22Rv1 (cell line): ENCODE results near the gene CFAP44.

ENCODE experiments used
- H3K27ac ChIP-seq: fragments of 450-650 bp; 2 replicates; pipeline ENCODE4 v1.5.1; 2017
- ZFX ChIP-seq: fragments of 450-650 bp; IDR thresholded peaks from 2 replicates; pipeline ENCODE4 v1.6.1; 2017; ENCODE audit warnings: antibody characterized with exemption, borderline replicate concordance
- TF ChIP-seq, protein P1 (sequence below): fragments of 450-650 bp; IDR thresholded peaks from 2 replicates; pipeline ENCODE4 v1.5.1; 2017; ENCODE audit warnings: mild to moderate bottlenecking

Gene CFAP44

DNA sequence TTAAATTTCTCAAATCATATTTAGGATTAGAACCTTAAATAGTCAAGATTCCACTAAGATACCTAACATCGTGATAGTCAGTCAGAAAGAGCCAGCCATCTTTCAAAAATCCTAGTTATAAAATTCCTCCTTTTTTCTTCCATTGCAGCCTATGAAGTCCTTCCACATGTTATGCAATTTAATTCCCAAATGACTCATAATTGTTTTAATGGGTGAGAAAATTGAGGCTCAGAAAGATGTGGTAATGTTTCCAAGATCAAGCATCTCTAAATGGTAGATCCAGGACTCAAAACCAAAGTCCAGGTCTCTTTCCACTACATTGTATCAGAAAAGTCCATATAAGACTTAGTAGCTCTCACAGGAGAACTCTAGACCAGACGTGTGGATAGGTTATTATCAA lies 9.5 kb downstream of the CFAP44 start:
- no peak overlapping the region for H3K27ac ChIP-seq
- TF ChIP-seq ZFX, result no peak

- H3K27ac ChIP-seq, result no peak overlapping the region
- TF ChIP-seq, protein P1, sequence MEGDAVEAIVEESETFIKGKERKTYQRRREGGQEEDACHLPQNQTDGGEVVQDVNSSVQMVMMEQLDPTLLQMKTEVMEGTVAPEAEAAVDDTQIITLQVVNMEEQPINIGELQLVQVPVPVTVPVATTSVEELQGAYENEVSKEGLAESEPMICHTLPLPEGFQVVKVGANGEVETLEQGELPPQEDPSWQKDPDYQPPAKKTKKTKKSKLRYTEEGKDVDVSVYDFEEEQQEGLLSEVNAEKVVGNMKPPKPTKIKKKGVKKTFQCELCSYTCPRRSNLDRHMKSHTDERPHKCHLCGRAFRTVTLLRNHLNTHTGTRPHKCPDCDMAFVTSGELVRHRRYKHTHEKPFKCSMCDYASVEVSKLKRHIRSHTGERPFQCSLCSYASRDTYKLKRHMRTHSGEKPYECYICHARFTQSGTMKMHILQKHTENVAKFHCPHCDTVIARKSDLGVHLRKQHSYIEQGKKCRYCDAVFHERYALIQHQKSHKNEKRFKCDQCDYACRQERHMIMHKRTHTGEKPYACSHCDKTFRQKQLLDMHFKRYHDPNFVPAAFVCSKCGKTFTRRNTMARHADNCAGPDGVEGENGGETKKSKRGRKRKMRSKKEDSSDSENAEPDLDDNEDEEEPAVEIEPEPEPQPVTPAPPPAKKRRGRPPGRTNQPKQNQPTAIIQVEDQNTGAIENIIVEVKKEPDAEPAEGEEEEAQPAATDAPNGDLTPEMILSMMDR, result no peak
- no peak for TF ChIP-seq ZFX
These were observed 12.7 kb downstream of the CFAP44 start for GRCh38 chr3:113428581-113428980.

DNA sequence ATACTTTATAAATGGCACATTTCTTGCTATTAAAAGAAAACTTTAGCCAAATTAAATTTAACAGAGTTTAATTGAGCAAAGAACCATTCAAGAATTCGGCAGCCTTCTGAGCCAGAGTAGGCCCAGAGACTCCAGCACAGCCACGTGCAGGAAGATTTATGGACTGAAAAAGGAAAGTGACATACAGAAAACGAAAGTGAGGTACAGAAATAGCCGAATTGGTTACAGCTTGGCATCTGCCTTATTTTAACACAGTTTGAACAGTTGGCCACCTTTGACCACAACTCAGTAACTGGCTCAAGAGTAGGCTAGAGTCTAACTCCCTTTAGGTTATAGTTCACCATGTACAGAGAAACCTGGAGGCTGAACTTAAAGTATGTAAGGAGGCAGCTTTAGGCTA lies 17.6 kb downstream of the CFAP44 start:
- TF ChIP-seq, protein P1, result no peak
- no peak for TF ChIP-seq ZFX
- no peak overlapping the region for H3K27ac ChIP-seq

DNA sequence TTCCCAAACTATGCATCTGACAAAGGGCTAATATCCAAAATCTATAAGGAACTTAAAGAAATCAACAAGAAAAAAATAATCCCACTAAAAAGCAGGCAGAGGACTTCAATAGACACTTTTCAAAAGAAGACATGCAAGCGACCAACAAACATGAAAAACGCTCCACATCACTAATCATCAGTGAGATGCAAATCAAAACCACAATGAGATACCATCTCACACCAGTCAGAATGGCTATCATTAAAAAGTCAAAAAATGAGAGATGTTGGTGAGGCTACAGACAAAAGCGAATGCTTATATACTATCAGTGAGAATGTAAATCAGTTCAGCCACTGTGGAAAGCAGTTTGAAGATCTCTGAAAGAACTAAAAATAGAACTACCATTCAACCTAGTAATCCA lies 20.2 kb downstream of the CFAP44 start:
- no peak for TF ChIP-seq ZFX
- TF ChIP-seq, protein P1, result no peak
- H3K27ac ChIP-seq, result no peak overlapping the region

- no peak overlapping the region for H3K27ac ChIP-seq
These were observed 31.6 kb downstream of the CFAP44 start for GRCh38 chr3:113409676-113410075.

DNA sequence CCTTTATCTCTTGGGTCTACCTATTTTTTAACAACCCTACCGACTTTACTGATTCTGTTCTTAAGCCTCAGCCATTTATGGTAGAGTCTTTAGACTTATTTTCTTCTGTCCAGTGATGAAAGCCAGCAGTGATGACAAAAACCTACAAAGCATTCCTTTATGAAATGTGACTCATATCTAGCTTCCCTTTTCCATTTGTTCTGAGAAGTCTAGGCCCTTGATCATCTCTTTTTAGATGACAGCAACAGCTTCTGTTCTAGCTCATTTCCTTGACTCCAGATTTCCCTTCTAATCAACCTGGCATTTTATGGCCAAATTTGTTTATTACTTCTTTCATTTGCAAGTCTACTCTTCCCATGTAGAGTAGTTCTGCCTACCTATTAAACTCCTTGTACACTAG lies 36.1 kb downstream of the CFAP44 start:
- no peak overlapping the region for H3K27ac ChIP-seq
- TF ChIP-seq ZFX, result no peak
- TF ChIP-seq, protein P1, result no peak

More at GRCh38 chr3:113409676-113410075, 31.6 kb downstream of the CFAP44 start:
- TF ChIP-seq, protein P1, result no peak

DNA sequence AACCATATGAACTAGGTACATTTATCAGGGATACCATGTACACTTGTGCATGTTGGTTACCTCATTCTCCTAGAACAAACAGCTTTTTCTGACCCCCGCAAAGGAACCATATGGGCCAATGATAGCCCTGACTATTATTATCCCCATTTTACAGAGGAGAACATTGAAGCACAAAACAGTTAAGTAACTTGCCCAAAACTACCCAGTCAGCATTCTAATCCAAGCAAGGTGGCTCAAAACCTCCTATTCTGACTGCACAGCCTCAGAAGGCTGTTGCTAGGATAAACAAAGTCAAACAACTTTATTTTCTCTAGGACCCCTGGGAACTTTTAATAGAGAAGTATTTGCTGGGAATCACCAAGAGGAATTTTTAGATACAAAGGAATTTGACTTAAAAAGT lies 36.7 kb downstream of the CFAP44 start:
- TF ChIP-seq, protein P1, result no peak
- no peak for TF ChIP-seq ZFX
- H3K27ac ChIP-seq, result no peak overlapping the region
